ENCODE data around the gene FSTL4.

GRCh38 chr5:133193794-133194193 is 418.5 kb downstream of the FSTL4 start:
- TF ChIP-seq CTCF (IDR thresholded peaks at IDR 0.05): no peak
- TF ChIP-seq YY1 (IDR thresholded peaks at IDR 0.05; ENCODE audit: low read depth): no peak
- TF ChIP-seq MAX (IDR thresholded peaks at IDR 0.05; ENCODE audit: low read depth): no peak
- TF ChIP-seq SMC3 (IDR thresholded peaks at IDR 0.05; ENCODE audit: low read depth, low read length): no peak
- TF ChIP-seq RAD21 (IDR thresholded peaks at IDR 0.05; ENCODE audit: low read length): no peak
- no peak for TF ChIP-seq PBX3 (IDR thresholded peaks at IDR 0.05)
- TF ChIP-seq TAF1 (IDR thresholded peaks at IDR 0.05; ENCODE audit: borderline replicate concordance, low read depth, low read length): no peak
- no peak for TF ChIP-seq EZH2phosphoT487 (IDR thresholded peaks at IDR 0.05; ENCODE audit: borderline replicate concordance, low read depth)
- TF ChIP-seq RCOR1 (IDR thresholded peaks at IDR 0.05; ENCODE audit: low read length): no peak
- no peak for TF ChIP-seq POLR2AphosphoS5 (IDR thresholded peaks at IDR 0.05; ENCODE audit: low read depth, low read length)
- no peak for TF ChIP-seq MEF2A (IDR thresholded peaks at IDR 0.05; ENCODE audit: borderline replicate concordance, low read depth)
- TF ChIP-seq JUND (IDR thresholded peaks at IDR 0.05): no peak
- no peak for TF ChIP-seq CHD2 (IDR thresholded peaks at IDR 0.05; ENCODE audit: low read length, partially characterized antibody)

All from SK-N-SH (cell line).